ENCODE results near the gene PSG1.
"Not testable (repeated sequence)": the region's sequence is repeated elsewhere in the genome, so short reads cannot be mapped to it uniquely, and the experiment has no call there.

PSG1 gene

GRCh38 chr19:42880621-42881020 lies 1.1 kb upstream of the PSG1 start:
- DNase-seq = not testable (repeated sequence)

DNA sequence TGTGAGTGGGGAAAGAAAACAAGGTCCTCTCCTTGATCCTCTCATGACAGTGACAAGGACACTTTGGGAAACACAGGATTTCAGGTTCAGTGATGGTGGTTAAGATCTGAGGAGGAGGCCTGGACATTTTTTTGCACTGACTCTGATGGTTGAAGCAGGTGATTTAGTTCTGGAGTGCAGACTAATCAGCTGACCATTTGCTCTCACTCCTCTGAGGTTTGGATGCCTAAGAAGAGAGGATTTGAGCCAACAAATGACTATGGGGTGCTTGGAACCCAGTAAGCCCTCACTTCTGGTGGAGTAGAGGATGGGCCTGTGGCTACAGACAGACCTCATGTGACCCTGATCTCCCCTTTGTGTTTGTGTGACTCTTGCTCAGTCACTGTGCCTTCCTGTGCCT lies 2.9 kb downstream of the PSG1 start:
- not testable (repeated sequence) for DNase-seq

DNA sequence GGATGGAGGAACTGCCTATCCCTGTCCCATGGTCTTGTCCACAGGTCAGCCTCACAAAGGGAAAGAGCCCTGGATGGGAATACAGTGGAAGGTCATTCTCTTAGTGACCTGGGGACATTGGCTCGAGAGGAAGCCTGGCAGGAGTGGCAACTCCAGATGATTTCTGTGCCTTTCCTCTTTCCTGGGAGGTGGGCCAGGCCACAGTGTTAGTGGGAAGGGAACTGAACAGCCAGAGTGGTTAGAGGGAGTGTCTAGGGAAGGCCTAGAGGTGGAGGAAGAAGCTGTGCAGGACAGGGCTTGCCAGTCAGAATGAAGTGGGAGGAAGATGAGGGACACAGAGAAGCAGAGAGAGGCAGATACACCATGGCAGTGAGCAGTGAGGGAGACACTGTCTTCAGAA lies 3.6 kb downstream of the PSG1 start:
- DNase-seq = not testable (repeated sequence)

- DNase-seq = not testable (repeated sequence)
Measured at GRCh38 chr19:42874901-42875813, 4.4 kb downstream of the PSG1 start.

GRCh38 chr19:42874136-42874535 lies 5.4 kb downstream of the PSG1 start:
- not testable (repeated sequence) for DNase-seq

GRCh38 chr19:42872608-42873007 lies 6.9 kb downstream of the PSG1 start:
- DNase-seq = no peak

GRCh38 chr19:42857544-42857867 lies 22.0 kb downstream of the PSG1 start:
- DNase-seq = no peak

GRCh38 chr19:42856866-42857543 lies 22.5 kb downstream of the PSG1 start:
- DNase-seq = not testable (repeated sequence)

DNA sequence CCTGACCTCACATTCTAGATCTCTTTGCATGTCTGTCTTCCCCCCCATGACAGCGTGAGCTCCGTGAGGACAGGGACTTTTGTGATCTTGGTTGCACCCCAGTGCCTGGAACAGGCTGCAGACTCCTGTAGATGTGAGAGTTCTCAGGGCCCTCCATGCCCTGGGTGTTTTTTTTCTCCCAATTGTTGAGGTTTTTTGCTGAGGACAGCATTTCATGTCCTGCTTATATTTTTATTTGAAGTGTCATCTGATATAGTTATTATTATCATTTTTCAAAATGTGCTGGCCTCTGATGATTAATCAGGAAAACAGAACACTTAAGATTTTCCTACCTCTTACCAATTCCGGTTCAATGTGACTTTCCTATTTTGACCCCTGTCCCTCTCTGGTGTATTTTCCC lies 24.8 kb downstream of the PSG1 start:
- DNase-seq = not testable (repeated sequence)

DNA sequence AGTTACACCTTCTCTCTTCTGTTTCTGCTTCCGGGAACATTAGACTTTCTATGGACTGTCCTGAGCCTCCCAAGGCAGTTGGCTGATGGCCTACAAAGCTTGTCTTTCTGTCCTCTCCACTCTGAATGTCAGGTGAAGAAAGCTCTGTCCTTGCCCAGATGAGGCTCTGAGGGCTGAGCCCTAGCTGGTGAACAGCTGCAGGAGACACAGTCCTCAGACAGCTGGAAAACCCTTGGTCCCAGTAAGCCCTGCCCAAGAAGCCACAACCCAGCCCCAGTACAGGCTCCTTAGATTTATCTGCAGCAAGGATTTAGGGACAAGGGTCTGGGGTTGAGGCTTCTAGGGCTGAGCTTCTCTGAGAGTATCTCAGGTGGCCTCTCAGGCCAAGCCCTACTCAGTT lies 26.3 kb downstream of the PSG1 start:
- not testable (repeated sequence) for DNase-seq

DNA sequence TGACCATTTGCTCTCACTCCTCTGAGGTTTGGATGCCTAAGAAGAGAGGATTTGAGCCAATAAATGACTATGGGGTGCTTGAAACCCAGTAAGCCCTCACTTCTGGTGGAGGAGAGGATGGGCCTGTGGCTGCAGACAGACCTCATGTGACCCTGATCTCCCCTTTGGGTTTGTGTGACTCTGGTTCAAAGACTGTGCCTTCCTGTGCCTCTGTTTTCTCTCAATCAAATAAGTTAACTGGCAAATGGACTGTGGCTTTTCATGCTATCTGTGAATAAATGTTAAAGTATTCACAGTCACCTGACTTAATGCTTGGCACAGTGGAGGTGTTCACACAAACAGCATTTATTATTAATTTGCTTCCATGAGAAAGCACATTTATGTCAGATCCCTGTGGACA lies 26.7 kb downstream of the PSG1 start:
- DNase-seq = not testable (repeated sequence)

DNA sequence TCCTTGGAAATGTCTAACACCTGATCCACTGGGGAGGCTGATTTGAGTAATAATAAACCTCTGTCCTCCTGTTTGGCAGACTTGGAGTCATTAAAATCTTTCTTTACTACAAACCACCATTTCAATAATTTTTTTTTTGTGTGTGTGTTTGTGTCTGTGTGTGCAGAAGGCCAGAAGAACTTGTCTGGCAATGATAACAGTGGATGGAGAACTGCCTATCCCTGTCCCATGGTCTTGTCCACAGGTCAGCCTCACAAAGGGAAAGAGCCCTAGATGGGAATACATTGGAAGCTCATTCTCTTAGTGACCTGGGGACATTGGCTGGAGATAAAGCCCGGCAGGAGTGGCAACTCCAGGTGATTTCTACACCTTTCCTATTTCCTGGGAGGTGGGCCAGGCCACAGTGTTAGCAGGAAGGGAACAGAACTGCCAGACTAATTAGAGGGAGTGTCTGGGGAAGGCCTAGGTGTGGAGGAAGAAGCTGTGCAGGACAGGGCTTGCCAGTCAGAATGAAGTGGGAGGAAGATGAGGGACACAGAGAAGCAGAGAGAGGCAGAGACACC lies 27.7 kb downstream of the PSG1 start:
- not testable (repeated sequence) for DNase-seq

DNA sequence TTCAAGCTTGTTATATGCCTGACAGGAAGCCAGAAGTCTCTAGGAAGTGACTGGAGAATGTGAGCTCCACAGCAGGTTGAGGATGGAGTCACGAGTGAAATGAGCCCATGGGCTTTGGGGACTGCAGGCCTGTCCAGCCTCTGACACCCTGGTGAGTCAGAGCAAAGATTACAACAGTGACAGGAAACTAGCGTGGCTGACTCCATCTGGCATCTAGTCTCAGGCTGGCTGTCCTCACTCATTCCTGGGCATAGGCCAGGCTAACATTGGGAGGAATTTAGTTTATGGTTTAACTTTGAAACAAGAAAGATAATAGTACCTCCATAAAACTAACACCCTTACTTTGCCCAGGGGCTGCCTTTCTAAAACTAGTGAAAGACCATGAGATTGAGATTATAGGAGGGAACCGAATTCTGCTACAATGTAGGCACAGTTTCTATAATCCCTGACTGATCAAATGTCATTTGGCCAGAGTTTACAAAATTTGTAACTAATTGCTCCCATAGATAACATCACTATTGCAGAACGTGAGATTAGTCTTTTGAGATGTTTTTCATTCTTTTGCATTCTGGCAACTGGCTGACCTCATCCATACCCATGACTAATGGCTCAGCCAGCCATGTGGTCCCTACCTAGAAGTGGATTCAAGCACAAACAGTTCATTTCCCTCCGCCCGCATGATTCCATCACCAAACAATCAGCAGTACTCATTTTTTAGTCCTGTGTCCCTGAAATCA lies 28.4 kb downstream of the PSG1 start:
- DNase-seq = no peak

GRCh38 chr19:42846597-42846996 lies 32.9 kb downstream of the PSG1 start:
- no peak for DNase-seq

- not testable (repeated sequence) for DNase-seq
Measured at GRCh38 chr19:42843631-42844030, 35.9 kb downstream of the PSG1 start.

DNA sequence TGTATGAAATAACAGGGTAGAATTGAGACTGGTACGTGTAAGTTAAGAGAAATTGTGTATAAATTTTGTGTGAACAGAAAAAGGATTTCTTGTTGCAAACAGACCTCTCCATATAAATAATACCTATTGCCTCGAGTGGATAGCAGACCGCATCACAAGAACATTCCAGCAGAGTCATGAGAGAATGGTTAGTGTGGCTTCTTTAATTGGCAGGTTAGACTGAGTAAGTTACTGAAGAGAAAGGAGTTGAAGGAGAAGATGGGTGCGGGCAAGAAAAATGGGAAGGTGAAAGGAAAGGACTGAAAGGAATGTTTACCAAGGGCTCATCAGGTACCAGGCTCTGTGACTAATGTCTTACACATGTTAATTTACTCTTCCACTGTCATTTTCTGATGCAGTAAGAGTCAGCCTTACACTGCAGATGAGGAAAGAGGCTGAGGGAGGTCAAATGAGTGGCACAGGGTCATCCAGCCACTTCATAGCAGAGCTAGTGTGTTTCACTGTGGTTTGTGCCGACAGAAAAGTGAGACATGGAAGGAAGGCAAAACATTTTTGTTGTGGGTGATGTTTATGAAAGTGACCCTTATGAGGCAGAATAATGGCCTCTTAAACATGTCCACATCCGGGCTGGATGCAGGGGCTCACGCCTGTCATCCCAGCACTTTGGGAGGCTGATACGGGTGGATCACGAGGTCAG lies 46.6 kb downstream of the PSG1 start:
- DNase-seq = not testable (repeated sequence)

DNA sequence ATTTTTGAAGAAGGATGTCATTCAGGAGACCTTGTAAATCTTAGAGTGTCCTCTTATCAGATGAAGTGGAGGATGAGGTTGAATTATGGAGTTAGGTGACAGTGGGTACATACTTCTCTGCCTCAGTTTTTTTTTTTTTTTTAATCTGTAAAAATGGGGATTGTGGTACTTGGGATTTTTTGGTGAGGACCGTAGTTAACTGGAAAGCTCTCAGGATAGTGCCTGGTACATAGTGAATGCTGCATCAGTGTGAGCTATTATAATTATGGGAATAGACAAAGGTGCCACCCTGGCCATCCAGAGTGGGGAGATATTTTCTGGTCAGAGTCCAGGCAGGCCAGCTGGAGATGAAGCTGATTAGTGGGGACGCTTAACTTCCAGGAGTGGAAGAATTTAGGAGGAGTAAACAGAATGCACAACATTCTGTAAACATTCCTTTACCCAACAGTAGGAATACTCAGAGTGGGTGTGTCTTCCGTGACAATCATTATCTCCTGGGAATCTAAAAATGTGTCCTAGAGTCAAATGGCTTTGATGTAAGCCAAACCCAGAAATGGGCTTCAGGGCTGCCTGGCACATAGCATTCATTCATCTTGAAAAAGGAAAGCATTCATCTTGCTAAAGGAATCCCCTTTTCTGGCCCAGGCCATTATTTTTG lies 47.4 kb downstream of the PSG1 start:
- DNase-seq = not testable (repeated sequence)

- DNase-seq = no peak
Measured at GRCh38 chr19:42831221-42832019, 48.1 kb downstream of the PSG1 start.

DNA sequence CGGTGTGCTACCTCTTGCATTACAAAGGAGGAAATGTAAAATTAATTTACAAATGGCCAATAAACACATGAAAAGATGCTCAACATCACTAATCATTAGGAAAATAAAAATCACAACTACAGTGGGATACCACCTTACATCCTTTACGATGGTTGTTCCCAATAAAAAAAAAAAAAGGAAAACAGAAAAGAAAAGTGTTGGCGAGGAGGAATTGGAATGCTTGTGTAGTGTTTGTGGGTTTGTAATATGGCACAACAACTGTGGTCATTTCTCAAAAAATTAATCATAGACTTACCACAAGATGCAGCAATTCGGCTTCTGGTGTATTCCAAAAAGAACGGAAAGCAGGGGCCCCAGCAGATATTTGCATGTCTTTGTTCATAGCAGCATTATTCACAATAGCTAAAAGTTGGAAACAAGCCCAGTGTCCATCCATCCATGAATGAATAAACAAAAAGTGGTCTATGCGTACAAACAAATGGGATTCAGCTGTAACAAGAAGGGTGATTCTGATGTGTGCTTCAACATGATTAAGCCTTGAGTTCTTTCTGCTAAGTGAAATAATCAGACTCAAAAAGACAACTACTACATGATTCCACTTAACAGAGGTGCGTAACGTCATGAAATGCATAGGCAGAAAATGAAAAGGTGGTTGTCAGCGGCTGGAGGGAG lies 58.1 kb downstream of the PSG1 start:
- not testable (repeated sequence) for DNase-seq

DNA sequence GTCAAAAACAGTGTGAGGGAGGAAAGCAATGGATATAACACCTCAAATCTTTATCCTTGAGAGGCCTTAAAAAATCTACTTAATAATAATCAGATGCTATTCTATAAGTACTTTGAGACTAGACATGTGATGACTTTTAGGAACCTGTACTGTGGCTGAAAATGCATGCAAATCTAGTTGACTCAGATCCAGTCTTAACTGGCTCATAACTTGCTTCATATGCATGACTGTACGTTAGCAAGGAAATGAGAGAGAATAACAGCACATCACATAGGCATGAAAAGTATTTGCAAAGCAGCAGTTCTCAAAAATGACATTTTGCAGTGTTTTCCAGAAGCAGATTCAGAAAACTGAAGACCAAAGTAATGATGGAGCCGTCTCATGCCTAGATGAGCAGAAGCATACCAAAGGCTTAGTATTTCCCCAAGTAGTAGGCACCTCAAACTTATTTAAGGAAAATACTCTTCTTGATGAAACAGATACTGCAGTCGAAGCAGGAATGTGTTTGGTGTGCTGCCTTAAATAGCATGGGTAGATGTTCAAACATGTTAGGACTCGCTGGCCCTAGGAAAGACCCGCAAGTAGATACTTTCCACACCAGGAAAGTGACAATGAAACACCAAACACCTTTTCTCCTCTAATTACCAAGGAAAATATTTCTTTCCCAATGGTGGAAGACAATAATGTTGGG lies 59.4 kb downstream of the PSG1 start:
- not testable (repeated sequence) for DNase-seq
